GM21381 (cell line): Measurements from ENCODE around the gene CD200R1.

ENCODE experiments used
- ATAC-seq: cut with Tn5 transposase; IDR thresholded peaks from one replicate; pipeline ENCODE4 v1.9.1; 2021; ENCODE audit warnings: mild to moderate bottlenecking, moderate library complexity; ENCODE audit not compliant: unreplicated experiment

CD200R1 gene, protein sequence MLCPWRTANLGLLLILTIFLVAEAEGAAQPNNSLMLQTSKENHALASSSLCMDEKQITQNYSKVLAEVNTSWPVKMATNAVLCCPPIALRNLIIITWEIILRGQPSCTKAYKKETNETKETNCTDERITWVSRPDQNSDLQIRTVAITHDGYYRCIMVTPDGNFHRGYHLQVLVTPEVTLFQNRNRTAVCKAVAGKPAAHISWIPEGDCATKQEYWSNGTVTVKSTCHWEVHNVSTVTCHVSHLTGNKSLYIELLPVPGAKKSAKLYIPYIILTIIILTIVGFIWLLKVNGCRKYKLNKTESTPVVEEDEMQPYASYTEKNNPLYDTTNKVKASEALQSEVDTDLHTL

DNA sequence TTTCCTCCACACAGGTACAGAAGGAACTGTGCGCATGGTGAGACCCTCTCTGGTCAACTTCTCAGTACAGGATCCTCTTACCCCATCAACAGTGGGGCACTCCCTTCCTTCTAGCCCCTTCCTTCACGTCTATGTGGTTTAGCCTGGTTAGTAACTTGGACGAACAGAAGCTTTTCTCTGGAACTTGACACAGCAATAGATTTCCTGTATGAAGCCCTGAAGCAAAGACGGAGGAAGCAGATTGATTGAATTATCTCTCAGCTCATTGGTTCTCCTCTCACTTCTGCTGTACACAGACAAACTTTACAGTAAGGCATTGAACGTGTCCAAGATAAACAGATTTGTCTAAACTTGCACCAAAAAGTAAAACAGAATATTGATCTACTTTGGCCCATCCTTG lies at the start of gene CD200R1:
Gene CD200R1 (minus strand): TSS at position 210 of the 400 bp plus-strand sequence. CDS start 246 bp downstream, outside the sequence.
- no peak for ATAC-seq

DNA sequence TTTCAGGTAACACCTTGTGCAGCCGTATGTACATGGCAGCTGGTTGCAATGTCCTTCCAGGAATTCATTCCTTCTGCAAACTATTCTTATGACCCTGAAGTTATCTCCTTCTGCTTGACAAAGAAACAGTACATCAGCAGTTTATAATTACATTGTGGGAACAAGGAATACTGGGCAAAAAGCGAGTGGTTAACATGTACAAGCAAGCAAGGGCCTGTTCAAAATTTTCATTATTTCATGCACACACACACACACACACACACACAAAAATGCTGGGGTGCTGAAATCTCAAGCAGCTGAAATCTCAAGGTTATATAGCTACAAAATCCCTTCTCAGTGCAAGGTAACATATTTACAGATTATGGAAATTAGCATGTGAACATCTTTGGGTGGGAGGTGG lies 46.6 kb upstream of the CD200R1 start:
- ATAC-seq, result no peak

DNA sequence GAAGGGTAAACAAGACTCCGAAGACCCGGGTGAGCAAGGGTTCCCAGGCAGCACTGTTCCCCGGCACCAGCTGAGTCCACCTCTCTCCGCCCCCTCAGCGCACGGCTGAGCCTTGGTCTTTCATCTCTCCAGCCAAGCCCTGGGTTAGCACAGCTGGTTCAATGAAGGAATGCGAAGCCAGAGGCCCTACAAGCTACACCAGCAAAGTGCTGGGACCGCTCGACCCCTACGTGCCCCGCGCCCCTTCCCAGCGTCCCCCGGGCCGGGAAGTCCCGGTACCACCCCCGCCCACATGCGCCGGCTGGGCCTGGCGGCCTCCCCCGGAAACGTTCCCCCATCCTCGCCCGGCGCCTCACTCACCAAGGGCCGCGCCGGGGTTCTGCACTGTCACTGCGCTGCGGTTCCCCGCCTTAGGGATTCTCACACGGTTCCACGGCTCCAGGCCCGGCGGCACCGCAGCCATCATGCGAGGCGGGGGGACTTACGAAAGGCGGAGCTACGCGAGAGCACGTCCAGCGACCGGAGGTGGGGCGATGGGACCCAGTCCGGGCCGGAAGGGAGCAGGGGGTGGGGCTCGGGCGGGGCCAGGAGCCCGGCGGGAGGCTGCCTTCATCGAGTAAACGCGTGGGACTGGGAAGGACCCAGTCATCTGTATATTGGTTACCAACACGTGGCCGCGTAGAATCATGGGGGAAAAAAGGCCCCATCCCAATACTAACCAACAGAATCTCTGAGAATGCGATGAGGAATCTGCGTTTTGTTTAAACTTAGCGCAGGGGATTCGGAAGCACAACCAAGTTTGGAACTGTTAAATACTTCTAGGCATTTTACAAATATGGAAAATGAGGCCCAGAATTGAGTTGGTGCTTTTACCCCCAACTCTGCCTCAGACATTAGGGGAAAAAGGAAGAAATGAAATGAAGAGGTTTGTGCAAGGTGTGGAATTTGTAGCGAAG lies 44.6 kb upstream of the CD200R1 start:
- ATAC-seq, result peak; percentile 91

DNA sequence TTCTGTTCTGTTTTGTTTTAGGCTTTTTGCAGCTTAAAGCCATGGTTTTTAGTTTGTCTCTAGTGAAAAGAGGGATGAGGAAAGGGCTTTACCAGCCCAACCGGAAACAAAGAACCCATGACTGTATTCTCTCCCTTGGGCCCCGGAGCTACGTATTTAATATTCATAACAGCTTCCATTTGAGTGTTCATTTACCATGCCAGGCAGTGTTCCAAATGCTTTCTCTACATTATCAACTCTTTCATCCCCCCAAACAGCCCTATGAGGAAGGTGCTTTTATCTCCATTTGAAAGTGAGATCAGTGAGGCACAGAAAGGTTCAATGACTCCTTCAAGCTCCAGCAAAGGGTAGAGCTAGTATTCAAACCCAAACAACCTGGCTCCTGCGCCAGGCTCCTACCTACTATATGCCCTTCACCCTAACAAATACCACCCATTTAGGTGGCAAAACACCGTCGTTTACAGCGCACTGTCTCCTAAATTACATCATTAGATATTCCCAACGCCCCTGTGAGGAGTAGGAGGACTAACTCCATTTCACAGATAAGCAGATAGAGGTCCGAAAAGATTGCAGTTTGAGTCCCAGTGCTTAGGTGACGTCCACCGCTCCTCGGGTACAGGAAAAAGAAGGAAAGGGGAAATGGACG lies 43.8 kb upstream of the CD200R1 start:
- ATAC-seq, result no peak

DNA sequence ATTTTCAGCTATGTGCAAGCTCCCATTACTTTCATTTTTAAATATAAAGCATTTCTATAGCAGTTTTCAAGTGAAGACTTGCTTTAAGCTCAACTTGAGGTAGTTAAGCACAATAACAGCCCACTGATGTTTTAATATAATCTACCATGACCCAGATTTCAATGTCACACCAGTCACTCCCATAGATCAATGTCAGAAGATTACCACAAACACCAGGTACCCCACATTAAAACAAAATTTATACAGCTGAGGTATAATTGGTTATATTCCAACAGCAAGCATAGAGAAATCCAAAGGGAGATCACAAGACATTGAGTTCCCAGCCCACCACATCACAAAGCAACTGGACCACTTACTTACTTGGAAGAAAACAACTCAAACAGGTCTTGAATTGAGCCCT lies 38.7 kb upstream of the CD200R1 start:
- ATAC-seq, result no peak

DNA sequence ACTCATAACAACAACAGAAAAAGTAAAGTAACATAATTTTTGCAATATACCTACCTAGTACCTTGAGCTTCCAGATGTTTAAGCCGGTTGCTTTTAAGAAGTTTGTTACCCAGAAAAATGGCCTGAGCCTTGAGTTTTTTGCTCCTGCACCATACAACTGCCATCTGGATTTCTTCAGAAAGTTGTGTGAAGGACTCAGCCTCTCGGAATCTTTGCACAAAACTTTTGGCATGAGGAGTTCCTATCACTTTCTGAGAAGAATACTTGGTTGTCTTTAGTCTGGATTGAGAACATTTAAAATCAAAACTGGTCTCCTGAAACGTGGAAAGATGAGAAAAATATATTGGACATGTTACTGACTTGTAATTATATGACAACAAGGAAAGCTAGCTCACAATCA lies 33.2 kb upstream of the CD200R1 start:
- no peak for ATAC-seq

DNA sequence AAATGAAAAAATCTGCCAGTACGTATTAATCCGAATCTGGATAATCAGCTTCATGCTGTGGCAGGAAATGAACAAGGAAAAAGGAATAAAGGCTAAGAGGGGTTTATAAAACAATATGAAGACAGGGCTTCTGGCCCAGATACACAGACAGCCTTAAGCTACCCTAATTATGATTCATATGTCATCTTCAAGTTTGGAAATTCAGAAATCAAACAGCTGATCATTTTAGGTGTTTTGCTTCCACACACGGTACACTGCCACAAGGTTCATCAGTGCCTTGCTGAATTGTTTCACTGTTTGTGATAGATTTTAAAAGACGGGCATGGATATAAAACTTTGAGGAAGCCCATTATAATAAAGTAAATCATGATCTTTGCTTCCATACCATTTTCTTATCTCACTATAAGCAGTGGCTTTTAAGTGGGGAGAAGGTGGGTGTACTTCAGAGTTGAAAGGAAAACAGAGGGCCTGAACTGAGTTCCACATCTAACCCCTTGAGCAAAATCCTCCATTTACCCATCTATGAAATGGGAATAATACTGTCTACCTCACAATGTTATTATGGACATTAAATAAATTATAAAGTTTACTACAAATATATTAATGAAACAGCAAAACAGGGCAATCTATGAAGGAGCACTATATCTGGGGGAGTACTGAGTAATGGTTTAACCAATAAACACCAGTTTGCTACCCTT lies 31.6 kb upstream of the CD200R1 start:
- ATAC-seq, result no peak

DNA sequence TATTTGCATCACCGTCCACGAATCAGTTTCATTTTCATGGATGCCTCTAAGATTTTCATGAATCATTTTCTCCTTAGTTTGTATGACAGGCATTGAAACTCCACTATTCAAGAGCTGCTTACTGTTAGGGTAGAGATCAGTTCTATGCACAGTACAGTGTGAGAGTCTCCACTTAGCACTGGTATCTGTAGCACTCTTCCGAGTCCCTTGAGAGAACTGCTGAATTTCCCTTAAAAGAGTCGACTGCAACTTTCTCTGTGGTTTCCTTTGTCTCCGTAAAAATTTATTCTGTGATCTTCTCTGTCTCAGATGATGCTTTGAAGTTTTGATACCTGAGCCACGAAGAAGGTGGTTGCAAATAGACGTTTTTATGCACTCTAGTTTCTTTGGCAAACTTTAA lies 30.7 kb upstream of the CD200R1 start:
- no peak for ATAC-seq

DNA sequence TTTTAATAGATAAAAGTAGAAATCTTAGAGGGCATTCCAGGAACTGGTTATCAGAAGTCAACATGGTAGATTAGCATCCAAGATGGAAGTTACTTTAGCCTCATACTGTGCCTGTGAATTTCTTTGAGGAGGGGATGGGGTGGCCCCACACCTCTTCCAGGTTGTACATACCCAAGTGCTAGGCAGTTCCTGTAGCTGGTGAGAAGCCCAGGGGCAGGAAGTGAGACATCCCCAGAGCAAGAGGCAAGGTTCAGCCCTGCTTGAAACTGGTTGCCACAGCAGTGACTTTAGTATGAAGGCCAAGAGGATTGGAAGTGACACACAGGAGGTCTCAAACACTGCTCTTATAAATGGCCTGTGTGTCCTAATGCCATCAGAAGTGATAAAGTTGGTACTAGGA lies 27.8 kb upstream of the CD200R1 start:
- no peak for ATAC-seq

DNA sequence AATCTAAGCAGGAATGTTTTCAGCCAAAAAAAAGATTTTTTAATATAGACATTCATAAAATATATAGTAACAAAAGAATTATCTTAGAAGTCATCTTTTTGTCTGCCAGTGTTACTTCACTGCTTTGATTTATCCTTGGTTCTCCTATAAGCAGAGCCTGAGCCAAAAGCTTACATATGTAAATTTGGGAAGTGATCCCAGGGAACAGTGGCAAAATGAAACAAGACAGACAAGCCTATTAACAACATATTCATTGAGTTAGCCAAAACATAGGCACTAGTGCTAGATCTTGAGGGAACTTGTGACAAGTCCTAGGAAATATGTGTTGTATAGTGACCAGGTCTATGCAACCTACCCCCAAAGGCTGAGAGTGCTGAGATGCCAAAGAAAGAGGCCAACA lies 27.1 kb upstream of the CD200R1 start:
- ATAC-seq, result no peak

DNA sequence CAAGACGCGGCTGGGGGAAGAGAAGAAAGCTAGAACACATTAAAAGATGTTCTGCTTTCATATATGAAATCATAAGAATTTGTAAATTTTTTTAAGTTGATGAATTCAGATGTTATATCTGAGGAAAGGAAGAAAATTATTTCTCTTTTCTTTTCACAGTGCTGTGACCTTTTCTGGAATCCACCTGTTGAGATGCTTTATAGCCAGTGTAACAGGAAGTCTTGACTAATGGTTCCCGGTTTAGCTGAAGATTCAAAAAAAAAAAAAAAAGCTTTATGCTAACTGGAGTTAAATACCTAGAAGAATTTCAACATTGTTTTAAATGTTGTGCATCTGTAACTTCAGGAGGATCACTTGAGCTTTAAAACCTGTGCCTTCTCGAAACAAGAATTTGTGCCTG lies 25.8 kb upstream of the CD200R1 start:
- ATAC-seq, result no peak

DNA sequence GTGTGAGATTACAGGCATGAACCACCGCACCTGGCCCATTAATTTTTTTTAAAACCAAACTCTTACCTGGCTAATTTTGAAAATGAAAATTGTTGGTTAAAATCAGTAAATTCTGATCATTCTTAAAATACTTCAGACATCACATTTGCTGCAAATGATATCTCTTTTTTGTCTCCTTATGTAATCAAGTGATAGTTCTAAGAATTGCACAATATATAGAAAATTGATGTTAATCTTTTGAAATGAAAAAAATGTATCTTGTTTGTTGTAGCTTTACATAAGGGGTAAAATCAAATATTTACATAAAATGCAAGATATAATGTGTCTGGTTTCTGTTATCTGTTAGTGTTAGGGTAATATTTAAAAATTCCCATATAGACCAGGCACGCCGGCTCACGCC lies 20.9 kb upstream of the CD200R1 start:
- ATAC-seq, result no peak

DNA sequence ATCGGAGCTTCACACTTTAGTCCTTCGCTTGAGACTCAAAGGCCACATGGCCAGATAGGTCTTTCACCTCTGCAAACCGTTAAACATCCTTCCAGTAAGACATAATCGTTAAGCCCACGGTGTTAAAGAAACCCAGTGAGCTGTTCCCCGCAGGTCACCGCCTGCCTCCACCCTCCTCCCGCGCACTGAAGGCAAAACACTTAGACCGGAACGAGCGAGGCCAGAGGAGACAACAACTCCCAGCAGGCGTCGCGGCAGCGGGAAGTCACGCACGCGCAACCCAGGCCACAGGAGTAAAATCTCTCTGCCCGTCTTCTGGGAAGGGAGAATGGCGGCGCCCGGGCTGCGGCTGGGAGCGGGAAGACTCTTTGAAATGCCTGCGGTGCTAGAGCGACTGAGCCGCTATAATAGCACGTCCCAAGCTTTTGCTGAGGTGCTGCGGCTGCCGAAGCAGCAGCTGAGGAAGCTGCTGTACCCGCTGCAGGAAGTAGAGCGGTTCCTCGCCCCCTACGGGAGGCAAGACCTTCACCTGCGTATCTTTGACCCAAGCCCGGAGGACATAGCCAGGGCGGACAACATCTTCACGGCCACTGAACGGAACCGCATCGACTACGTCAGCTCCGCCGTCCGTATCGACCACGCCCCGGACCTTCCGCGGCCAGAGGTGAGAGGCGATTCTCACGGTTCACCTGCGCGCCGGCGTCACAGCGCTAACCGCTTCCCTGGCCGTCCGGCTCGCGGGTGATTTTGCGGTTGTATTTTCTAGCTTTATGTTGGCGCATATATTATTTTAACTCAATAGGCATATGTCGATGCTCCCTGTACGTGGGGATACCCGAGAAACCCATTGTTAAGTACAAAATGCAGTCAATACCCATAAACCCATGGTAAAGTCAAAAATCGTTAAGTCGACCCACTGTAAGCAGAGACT lies 16.0 kb upstream of the CD200R1 start, which contains the start of gene GTPBP8:
Gene GTPBP8 (plus strand): TSS at position 313 of the 931 bp plus-strand sequence. CDS start 16 bp downstream, at position 329.
- peak; percentile 95 for ATAC-seq

DNA sequence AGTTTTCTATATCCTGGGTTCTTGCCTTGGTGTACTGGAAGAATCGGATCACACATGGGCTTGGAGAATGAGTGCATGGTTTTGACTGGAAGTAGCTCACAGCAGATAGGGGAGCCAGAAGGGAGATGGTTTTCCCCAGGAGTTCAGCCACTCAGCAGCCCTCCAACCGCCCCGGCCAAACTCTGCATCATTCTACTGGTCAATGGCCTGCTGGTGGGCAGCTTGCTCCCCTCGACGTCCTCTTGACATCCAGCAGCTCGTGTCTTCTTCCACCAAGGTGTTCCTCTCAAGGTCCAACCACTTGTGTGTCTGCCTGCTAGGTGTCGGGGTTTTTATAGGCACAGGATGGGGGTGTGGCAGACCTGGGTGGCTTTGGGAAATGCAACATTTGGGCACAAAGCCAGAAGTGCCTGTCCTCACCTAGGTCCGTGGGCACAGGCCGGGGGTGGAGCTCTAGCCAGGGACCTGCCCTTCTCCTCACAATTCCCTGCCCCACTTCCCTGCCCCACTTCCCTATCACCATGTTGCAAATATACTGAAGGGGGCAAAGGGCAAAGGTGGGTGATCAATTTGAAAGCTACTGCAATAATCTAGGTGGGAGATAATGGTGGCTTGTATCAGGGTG lies 12.9 kb upstream of the CD200R1 start:
- ATAC-seq, result no peak

DNA sequence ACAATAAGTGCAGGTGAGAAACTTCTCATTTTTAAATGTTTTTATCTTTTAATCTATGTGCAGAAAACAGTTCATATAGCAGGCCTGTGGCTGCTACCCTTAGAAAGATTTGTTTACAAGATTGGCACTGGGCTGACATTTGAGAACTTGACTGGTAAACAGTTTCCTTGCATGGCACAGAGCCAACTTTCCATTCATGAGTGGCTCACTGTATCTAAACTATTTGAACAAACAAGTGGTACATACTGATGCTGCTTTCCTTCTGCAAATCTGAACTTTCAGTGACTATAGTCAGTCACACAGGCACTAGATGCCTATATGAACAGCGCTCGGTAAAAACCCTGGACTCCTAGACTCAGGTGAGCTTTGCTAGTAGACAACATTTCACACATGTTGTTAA lies 9.6 kb upstream of the CD200R1 start:
- no peak for ATAC-seq

DNA sequence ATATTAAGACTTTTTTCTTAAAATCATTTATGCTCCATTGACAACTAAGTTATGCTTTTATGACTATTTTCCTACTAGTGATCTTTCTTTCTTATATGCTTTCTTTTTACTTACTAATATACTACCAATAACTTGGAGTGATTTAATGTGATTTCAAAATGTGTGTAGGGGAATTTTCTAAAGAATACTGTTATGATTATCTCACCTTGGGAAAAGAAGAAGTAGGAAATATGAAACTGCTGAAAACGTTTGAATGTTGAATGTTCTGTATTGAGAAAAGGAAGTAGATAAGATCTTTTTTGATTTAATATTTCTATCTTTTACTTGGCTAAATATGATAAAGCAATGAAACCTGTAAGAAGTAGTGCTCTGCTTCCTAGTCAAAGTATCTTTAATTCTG lies 7.8 kb upstream of the CD200R1 start:
- ATAC-seq, result no peak

DNA sequence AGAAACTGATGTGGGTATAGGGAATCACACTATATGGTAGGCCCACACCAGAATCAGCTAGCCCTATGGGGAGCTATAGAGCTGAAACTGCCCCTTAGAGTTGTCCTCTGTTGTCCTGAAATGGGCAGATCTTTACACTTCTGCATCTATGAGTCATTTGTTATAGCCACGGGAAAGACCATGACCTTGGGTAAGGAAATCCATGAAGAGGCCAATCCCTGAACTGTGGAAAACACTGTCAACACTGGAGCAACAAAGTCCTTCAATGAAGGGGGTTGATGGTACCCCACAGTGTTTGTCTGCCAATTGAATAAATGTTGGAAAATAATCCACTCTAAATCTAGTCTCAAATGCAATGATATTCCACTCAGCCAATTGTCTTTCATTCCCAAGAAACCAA lies 5.2 kb upstream of the CD200R1 start:
- no peak for ATAC-seq

DNA sequence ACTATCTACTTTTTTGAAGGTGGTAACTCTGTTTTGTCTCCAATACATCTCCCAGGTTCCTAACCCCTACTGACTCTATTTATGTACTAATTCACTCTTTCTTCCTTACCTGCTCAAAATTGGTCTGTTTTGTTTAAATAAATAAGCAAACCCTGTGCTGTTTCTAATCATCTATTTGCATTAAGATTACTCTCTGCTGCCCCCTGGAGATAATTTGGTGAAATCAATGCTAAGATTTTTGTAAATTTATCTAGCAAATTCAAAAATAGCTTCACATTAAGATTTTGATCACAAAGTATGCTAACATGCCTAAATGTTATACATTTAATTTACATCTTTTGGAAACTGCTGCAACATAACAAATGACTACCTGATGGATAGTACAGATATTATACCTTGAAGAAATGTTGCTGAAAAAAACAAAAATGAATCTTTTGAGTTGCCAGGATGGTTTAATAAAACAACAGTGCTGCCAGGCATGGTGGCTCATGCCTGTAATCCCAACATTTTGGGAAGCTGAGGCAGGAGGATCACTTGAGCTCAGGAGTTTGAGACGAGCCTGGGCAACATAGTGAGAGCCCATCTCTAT lies 4.4 kb upstream of the CD200R1 start:
- no peak for ATAC-seq

DNA sequence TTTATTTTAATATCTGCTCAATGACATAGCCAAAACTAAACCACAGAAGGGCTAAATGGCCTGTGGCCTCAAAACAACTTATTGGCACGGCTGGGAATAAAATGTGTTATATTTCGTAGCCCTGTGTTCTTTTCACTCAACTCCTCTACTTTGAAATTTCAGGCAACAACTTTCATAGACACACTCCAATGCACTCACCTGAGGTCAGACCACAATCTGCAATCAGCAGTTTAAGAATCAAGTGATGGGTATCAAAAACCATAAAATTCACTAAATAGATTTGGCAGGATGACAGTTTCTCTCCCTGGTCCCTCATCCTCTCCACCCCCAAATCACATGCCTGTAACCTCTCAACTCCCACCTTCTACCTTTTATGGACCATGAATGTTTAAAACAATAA lies 2.0 kb upstream of the CD200R1 start:
- ATAC-seq, result no peak
